ENCODE data around the gene L3MBTL3. TPM values are rescaled to one million over a fixed set of nuclear protein-coding genes. Genes with fewer than 3 reads are reported as not detected.
"Not testable (repeated sequence)": the region's sequence is repeated elsewhere in the genome, so short reads cannot be mapped to it uniquely, and the experiment has no call there.

Gene L3MBTL3
- total RNA-seq, 1 experiment from 2014 or later, result 13.7 TPM

- no peak for TF ChIP-seq STAT6 (CRISPR knock-in tag; conservative IDR thresholded peaks at IDR 0.05; ENCODE audit: low read depth)
Observed at GRCh38 chr6:130115036-130115435, 96.7 kb downstream of the L3MBTL3 start (continued).

GRCh38 chr6:130116273-130116672, 97.9 kb downstream of the L3MBTL3 start:
- ChIA-PET POLR2A (no interaction called here), CTCF (no interaction called here)
- no peak overlapping the region for H3K27ac Mint-ChIP-seq
- H3K4me1 Mint-ChIP-seq, result no peaks in the 10 kb centered on the region
- ATAC-seq (no peak), DNase-seq (ENCODE audit: low spot score) (no peak)
- H3K9me3 Mint-ChIP-seq, result peaks cover 3% of the 10 kb centered on the region; the same call in 1 of the 2 replicates
- no peaks in the 10 kb centered on the region for H3K27me3 Mint-ChIP-seq (ENCODE audit: low read depth)
- no peak for TF ChIP-seq SP1 (CRISPR knock-in tag; conservative IDR thresholded peaks at IDR 0.05)
- no peak for TF ChIP-seq CREM (CRISPR knock-in tag; IDR thresholded peaks at IDR 0.05)
- TF ChIP-seq ETV6 (CRISPR knock-in tag; IDR thresholded peaks at IDR 0.05), result no peak
- TF ChIP-seq AFF4 (CRISPR knock-in tag; IDR thresholded peaks at IDR 0.05; ENCODE audit: borderline replicate concordance), result no peak
- TF ChIP-seq ZNF425 (CRISPR knock-in tag; conservative IDR thresholded peaks at IDR 0.05), result no peak
- TF ChIP-seq ELF4 (CRISPR knock-in tag; IDR thresholded peaks at IDR 0.05; ENCODE audit: low read depth), result no peak
- TF ChIP-seq ARID4B (CRISPR knock-in tag; IDR thresholded peaks at IDR 0.05; ENCODE audit: borderline replicate concordance), result no peak
- no peaks in the 10 kb centered on the region for H3K36me3 Mint-ChIP-seq
- no peak overlapping the region for H3K4me3 Mint-ChIP-seq

- ATAC-seq; H3K27ac Mint-ChIP-seq; DNase-seq (ENCODE audit: low spot score); H3K4me3 Mint-ChIP-seq; H3K27me3 Mint-ChIP-seq (ENCODE audit: low read depth); CTCF ChIA-PET; H3K36me3 Mint-ChIP-seq; H3K4me1 Mint-ChIP-seq; H3K9me3 Mint-ChIP-seq; POLR2A ChIA-PET: not testable (repeated sequence)
Observed at GRCh38 chr6:130117187-130117701, 98.9 kb downstream of the L3MBTL3 start.
